Kidney (tissue), 14 donors: ENCODE results near the gene ADAMTSL3. TPM values are rescaled to one million over a fixed set of nuclear protein-coding genes. Genes with fewer than 3 reads are reported as not detected.
A peak's percentile ranks its signal among the peaks of the same experiment; 100 is the strongest.

Source experiments
- DNase-seq, 5 donors: peaks; one replicate each; pipeline ENCODE4 v3.0.0-alpha.2; 2013 to 2020
- FAIRE-seq: peaks from 2 replicates; lab custom pipeline; 2012; peaks lifted over from hg19 to GRCh38; lab: Jason Lieb, UNC
- H3K27ac ChIP-seq, 2 donors: one replicate each; pipeline ENCODE4 v1.7.0; 2013; ENCODE audit warnings: low read depth in 2 of 2, low read length in 2 of 2, inconsistent platforms in 1 of 2
- H3K27me3 ChIP-seq: one replicate; pipeline ENCODE4 v1.7.1; 2013; ENCODE audit warnings: low read length, inconsistent platforms; ENCODE audit not compliant: control insufficient read depth, insufficient read depth
- H3K36me3 ChIP-seq, 3 donors: one replicate each; pipeline versions ENCODE4 v1.7.0 to v1.7.1; 2013; ENCODE audit warnings: low read length in 3 of 3, control low read depth in 1 of 3, inconsistent platforms in 1 of 3; ENCODE audit not compliant: insufficient read depth in 3 of 3, control insufficient read depth in 2 of 3
- H3K4me1 ChIP-seq, 3 donors: one replicate each; pipeline versions ENCODE4 v1.7.0 to v1.7.1; 2013; ENCODE audit warnings: low read length in 3 of 3, inconsistent platforms in 1 of 3, low read depth in 1 of 3; ENCODE audit not compliant: control insufficient read depth in 2 of 3, insufficient read depth in 2 of 3
- H3K4me3 ChIP-seq, 3 donors: one replicate each; pipeline versions ENCODE4 v1.7.0 to v1.8.1; 2013; ENCODE audit warnings: low read length in 3 of 3, control low read depth in 1 of 3, inconsistent platforms in 1 of 3
- H3K9ac ChIP-seq, 3 donors: one replicate each; pipeline versions ENCODE4 v1.7.0 to v1.7.1; 2013; ENCODE audit warnings: low read length in 3 of 3, control low read depth in 1 of 3, inconsistent platforms in 1 of 3
- H3K9me3 ChIP-seq, 3 donors: one replicate each; pipeline versions ENCODE4 v1.7.0 to v1.7.1; 2013; ENCODE audit warnings: low read length in 3 of 3, control low read depth in 1 of 3, inconsistent platforms in 1 of 3; ENCODE audit not compliant: control insufficient read depth in 2 of 3, insufficient read depth in 1 of 3
- intact Hi-C: fragments of 100-400 bp; cut with DNase I; formaldehyde crosslinking; loops from one replicate; pipeline ENCODE4 v1.11.1; 2022
- polyA plus RNA-seq: library from polyadenylated mRNA; stranded (reverse); fragments of 350-450 nt; fragmentation: Illumina TruSeq; extraction: RNeasy Lipid Tissue Mini Kit (QIAGEN cat#74804); gene quantifications from one replicate; pipeline ENCODE4 v1.2.3, GENCODE V29; 2014; ENCODE audit warnings: low read depth, low replicate concordance; ENCODE audit not compliant: insufficient read depth
- total RNA-seq: library from RNA; stranded (reverse); fragmentation: NEBNext Ultra II Directional; extraction: Animal tissue kit (Norgen Biotek cat#: 25700); gene quantifications from one replicate; pipeline ENCODE4 v1.2.1, GENCODE V29; 2021
- TF ChIP-seq, protein P1 (sequence below): IDR thresholded peaks from 3 replicates; pipeline ENCODE4 v1.5.1; 2012; ENCODE audit warnings: mild to moderate bottlenecking, moderate library complexity, borderline replicate concordance; ENCODE audit not compliant: insufficient read depth; ENCODE audit errors: extremely low read depth
- donor health status: control.
- donor health status: control.
- donor health status: control.
- donor health status: control.
- donor health status: control.
- donor health status: DM: yes; HTN: yes; CAD: no.
- donor health status: Normal renal cell carcinoma (clear cell type).

ADAMTSL3 gene
- total and polyA plus RNA-seq, 2 donors from 2014 or later: 1.6 to 23.4 TPM

GRCh38 chr15:83837945-83838571 lies 184.1 kb downstream of the ADAMTSL3 start:
- H3K27ac ChIP-seq: no peak overlapping the region
- H3K9ac ChIP-seq: no peak overlapping the region
- TF ChIP-seq, protein P1, sequence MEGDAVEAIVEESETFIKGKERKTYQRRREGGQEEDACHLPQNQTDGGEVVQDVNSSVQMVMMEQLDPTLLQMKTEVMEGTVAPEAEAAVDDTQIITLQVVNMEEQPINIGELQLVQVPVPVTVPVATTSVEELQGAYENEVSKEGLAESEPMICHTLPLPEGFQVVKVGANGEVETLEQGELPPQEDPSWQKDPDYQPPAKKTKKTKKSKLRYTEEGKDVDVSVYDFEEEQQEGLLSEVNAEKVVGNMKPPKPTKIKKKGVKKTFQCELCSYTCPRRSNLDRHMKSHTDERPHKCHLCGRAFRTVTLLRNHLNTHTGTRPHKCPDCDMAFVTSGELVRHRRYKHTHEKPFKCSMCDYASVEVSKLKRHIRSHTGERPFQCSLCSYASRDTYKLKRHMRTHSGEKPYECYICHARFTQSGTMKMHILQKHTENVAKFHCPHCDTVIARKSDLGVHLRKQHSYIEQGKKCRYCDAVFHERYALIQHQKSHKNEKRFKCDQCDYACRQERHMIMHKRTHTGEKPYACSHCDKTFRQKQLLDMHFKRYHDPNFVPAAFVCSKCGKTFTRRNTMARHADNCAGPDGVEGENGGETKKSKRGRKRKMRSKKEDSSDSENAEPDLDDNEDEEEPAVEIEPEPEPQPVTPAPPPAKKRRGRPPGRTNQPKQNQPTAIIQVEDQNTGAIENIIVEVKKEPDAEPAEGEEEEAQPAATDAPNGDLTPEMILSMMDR: peak; percentile 43
- DNase-seq (peak in 4 of 5 donors; percentile 47 to 63 (median 50)), FAIRE-seq (no peak)
- peaks cover 0 to 2% (median 0%) of the 10 kb centered on the region in 3 donors for H3K4me1 ChIP-seq
- H3K36me3 ChIP-seq: no peaks in the 10 kb centered on the region
- intact Hi-C loops: no loop called here
- H3K4me3 ChIP-seq: no peak overlapping the region
- no peaks in the 10 kb centered on the region for H3K9me3 ChIP-seq
- H3K27me3 ChIP-seq: no peaks in the 10 kb centered on the region

DNA sequence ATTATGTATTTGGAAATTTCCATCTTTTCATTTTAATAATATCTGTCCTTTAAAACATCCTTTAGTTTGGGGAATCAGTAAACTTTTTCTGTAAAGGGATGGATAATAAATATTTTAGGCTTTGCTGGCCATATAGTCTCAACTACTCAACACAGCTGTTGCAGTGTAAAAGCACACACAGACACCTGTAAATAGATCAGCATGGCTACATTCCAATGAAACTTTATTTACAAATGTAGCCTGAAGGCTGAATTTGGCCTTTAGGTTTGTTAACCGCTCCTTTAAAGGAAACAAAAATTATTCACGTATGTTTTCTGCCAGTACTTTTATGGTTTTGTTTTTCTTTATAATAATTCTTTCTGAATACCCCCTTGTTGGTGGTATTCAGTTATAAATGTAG lies 184.8 kb downstream of the ADAMTSL3 start:
- H3K27ac ChIP-seq: no peak overlapping the region
- DNase-seq: no peak
- intact Hi-C loops: no loop called here
- no peaks in the 10 kb centered on the region for H3K9me3 ChIP-seq
- TF ChIP-seq, protein P1: no peak
- H3K4me1 ChIP-seq: peaks cover 0 to 2% (median 0%) of the 10 kb centered on the region in 3 donors
- no peak overlapping the region for H3K9ac ChIP-seq
- no peaks in the 10 kb centered on the region for H3K27me3 ChIP-seq
- no peaks in the 10 kb centered on the region for H3K36me3 ChIP-seq
- no peak for FAIRE-seq
- no peak overlapping the region for H3K4me3 ChIP-seq

GRCh38 chr15:83842281-83842680 lies 188.4 kb downstream of the ADAMTSL3 start:
- Histone ChIP-seq H3K27me3 (no peaks in the 10 kb centered on the region), H3K27ac (no peak overlapping the region), H3K9me3 (no peaks in the 10 kb centered on the region), H3K36me3 (no peaks in the 10 kb centered on the region), H3K4me1 (peaks cover 0 to 2% (median 0%) of the 10 kb centered on the region in 3 donors), H3K4me3 (no peak overlapping the region), H3K9ac (no peak overlapping the region)
- TF ChIP-seq, protein P1: no peak
- no peak for FAIRE-seq
- intact Hi-C loops: no loop called here
- DNase-seq: no peak

DNA sequence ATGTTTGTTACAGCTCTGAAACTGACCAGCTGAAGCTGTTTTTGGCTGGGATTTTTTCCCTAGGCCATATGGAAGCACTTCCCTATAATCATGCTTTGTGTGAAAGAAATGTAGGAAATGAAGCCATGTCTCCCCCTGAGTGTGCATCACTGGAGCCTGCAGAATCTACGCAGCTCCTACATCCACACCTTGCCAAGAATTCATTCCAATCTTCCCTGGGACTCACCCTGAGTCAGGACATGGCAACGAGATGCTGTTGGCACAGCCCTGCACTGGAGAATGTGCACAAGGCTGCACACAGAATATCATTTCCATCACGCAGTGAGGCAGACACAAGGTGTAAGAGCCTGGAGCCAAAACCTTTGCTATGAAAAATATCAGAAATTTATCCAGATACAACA lies 189.5 kb downstream of the ADAMTSL3 start:
- Histone ChIP-seq H3K4me3 (no peak overlapping the region), H3K9ac (no peak overlapping the region), H3K9me3 (no peaks in the 10 kb centered on the region), H3K27ac (no peak overlapping the region), H3K27me3 (no peaks in the 10 kb centered on the region), H3K4me1 (peaks cover 0 to 2% (median 0%) of the 10 kb centered on the region in 3 donors), H3K36me3 (no peaks in the 10 kb centered on the region)
- TF ChIP-seq, protein P1: no peak
- FAIRE-seq (no peak), DNase-seq (no peak)
- intact Hi-C loops: no loop called here
